H1 (cell line): ENCODE results near the gene SAE1. TPM values are rescaled to one million over a fixed set of nuclear protein-coding genes. Genes with fewer than 3 reads are reported as not detected.
A peak's percentile ranks its signal among the peaks of the same experiment; 100 is the strongest.

ENCODE experiments used
- CTCF ChIA-PET: fragments of 300-600 bp; sonication (Branson Sonifier 250); formaldehyde crosslinking; loops from one replicate; lab custom pipeline; 2021; ENCODE audit not compliant: partially characterized antibody; lab: Charles Lee
- POLR2A ChIA-PET: fragments of 300-600 bp; sonication (Branson Sonifier 250); formaldehyde crosslinking; loops from one replicate; lab custom pipeline; 2021; ENCODE audit warnings: inconsistent platforms; ENCODE audit not compliant: partially characterized antibody; lab: Charles Lee
- DNase-seq, 2 experiments: peaks; one replicate each; pipeline versions ENCODE4 v3.0.0 to v3.0.0-alpha.2; 2010 to 2022; ENCODE audit warnings: low spot score in 2 of 2, low read depth in 1 of 2, mixed read lengths in 1 of 2
- FAIRE-seq: peaks from 2 replicates; lab custom pipeline; 2011; peaks lifted over from hg19 to GRCh38; lab: Jason Lieb, UNC
- H2AFZ ChIP-seq: 2 replicates; pipeline ENCODE4 v1.8.1; 2012; ENCODE audit warnings: low read length, inconsistent platforms
- H2AK5ac ChIP-seq: 2 replicates; pipeline ENCODE4 v1.6.1; 2013; ENCODE audit warnings: low read depth, low read length
- H2BK120ac ChIP-seq: replicated peaks from 2 replicates; pipeline ENCODE3; 2013; ENCODE audit warnings: low read depth, low read length, inconsistent platforms
- H2BK12ac ChIP-seq: 2 replicates; pipeline ENCODE4 v1.6.1; 2013; ENCODE audit warnings: low read depth, low read length
- H2BK15ac ChIP-seq: 2 replicates; pipeline ENCODE4 v1.6.1; 2013; ENCODE audit warnings: low read length
- H2BK20ac ChIP-seq: 2 replicates; pipeline ENCODE4 v1.6.1; 2013; ENCODE audit warnings: low read length
- H2BK5ac ChIP-seq: 2 replicates; pipeline ENCODE4 v1.6.1; 2013; ENCODE audit warnings: low read depth, low read length
- H3K14ac ChIP-seq: 2 replicates; pipeline ENCODE4 v1.6.1; 2013; ENCODE audit warnings: inconsistent platforms; ENCODE audit not compliant: insufficient read length
- H3K18ac ChIP-seq: 2 replicates; pipeline ENCODE4 v1.6.1; 2013; ENCODE audit warnings: low read length; ENCODE audit errors: extremely low read depth
- H3K23ac ChIP-seq: 2 replicates; pipeline ENCODE4 v1.6.1; 2013; ENCODE audit warnings: inconsistent platforms; ENCODE audit not compliant: insufficient read length
- H3K23me2 ChIP-seq: 2 replicates; pipeline ENCODE4 v1.6.1; 2013; ENCODE audit warnings: low read depth, low read length
- H3K27ac ChIP-seq: 2 replicates; pipeline ENCODE4 v1.6.1; 2011; ENCODE audit warnings: low read depth, low read length, inconsistent platforms
- H3K27me3 ChIP-seq, 4 experiments: replicated peaks in 1 of 4; 1 replicate in 1 of 4; 2 replicates in 3 of 4; pipeline versions ENCODE4 v1.6.1 to v1.8.1; 2011 to 2013; ENCODE audit warnings: low read length in 3 of 4, mild to moderate bottlenecking in 3 of 4, inconsistent platforms in 2 of 4, mixed read lengths in 2 of 4, moderate library complexity in 1 of 4; ENCODE audit not compliant: control insufficient read depth in 3 of 4, insufficient read depth in 3 of 4; ENCODE audit errors: extremely low read depth in 1 of 4
- H3K36me3 ChIP-seq, 4 experiments: 2 replicates each; pipeline versions ENCODE4 v1.6.1 to v1.8.1; 2011 to 2013; ENCODE audit warnings: mild to moderate bottlenecking in 4 of 4, low read length in 3 of 4, moderate library complexity in 2 of 4, control low read depth in 1 of 4, inconsistent platforms in 1 of 4; ENCODE audit not compliant: insufficient read depth in 4 of 4, control insufficient read depth in 2 of 4
- H3K4ac ChIP-seq: replicated peaks from 2 replicates; pipeline ENCODE3; 2013; ENCODE audit warnings: low read length, low read depth, mixed read lengths, inconsistent platforms; ENCODE audit not compliant: insufficient read length
- H3K4me1 ChIP-seq, 4 experiments: replicated peaks in 1 of 4; 1 replicate in 1 of 4; 2 replicates in 3 of 4; pipeline versions ENCODE4 v1.6.1 to v1.8.1; 2011 to 2013; ENCODE audit warnings: low read length in 3 of 4, inconsistent platforms in 2 of 4, mixed read lengths in 1 of 4; ENCODE audit not compliant: insufficient read depth in 4 of 4, control insufficient read depth in 3 of 4
- H3K4me2 ChIP-seq, 2 experiments: 2 replicates each; pipeline versions ENCODE4 v1.6.1 to v1.8.1; 2011 to 2013; ENCODE audit warnings: low read depth in 2 of 2, low read length in 2 of 2, control low read depth in 1 of 2, inconsistent platforms in 1 of 2, mild to moderate bottlenecking in 1 of 2; ENCODE audit not compliant: insufficient read depth in 1 of 2
- H3K4me3 ChIP-seq, 4 experiments: fragments of 200-600, 300-600 bp in 1 of 4; sonication (generic), shearing (Covaris generic), sonication (Bioruptor Twin) in 1 of 4; 2 replicates each; pipeline versions ENCODE4 v1.5.1 to v1.8.1; 2011 to 2016; ENCODE audit warnings: low read length in 4 of 4, low read depth in 3 of 4, control low read depth in 2 of 4, inconsistent platforms in 2 of 4, mild to moderate bottlenecking in 2 of 4, mixed read lengths in 1 of 4, moderate library complexity in 1 of 4; ENCODE audit not compliant: insufficient read depth in 2 of 4; ENCODE audit errors: extremely low read depth in 1 of 4
- H3K56ac ChIP-seq: replicated peaks from 2 replicates; pipeline ENCODE3; 2013; ENCODE audit warnings: low read depth, mild to moderate bottlenecking, mixed read lengths, low read length, inconsistent platforms; ENCODE audit not compliant: insufficient read length
- H3K79me1 ChIP-seq: 2 replicates; pipeline ENCODE4 v1.6.1; 2013; ENCODE audit warnings: low read depth, low read length, control low read depth
- H3K79me2 ChIP-seq, 2 experiments: 2 replicates each; pipeline versions ENCODE4 v1.6.1 to v1.8.1; 2012 to 2013; ENCODE audit warnings: low read length in 2 of 2, mild to moderate bottlenecking in 2 of 2, inconsistent platforms in 1 of 2; ENCODE audit not compliant: insufficient read depth in 2 of 2, control insufficient read depth in 1 of 2
- H3K9ac ChIP-seq, 4 experiments: replicated peaks in 1 of 4; 1 replicate in 1 of 4; 2 replicates in 3 of 4; pipeline versions ENCODE4 v1.6.1 to v1.8.1; 2011 to 2013; ENCODE audit warnings: low read depth in 3 of 4, low read length in 3 of 4, control low read depth in 2 of 4, mild to moderate bottlenecking in 2 of 4, moderate library complexity in 2 of 4, inconsistent platforms in 1 of 4; ENCODE audit errors: extremely low read depth in 1 of 4
- H3K9me3 ChIP-seq, 2 experiments: 2 replicates each; pipeline versions ENCODE4 v1.6.1 to v1.8.1; 2012 to 2013; ENCODE audit warnings: mild to moderate bottlenecking in 2 of 2, moderate library complexity in 2 of 2, control low read depth in 1 of 2, inconsistent platforms in 1 of 2, low read depth in 1 of 2, low read length in 1 of 2, mixed read lengths in 1 of 2; ENCODE audit not compliant: insufficient read depth in 2 of 2
- H4K20me1 ChIP-seq, 2 experiments: replicated peaks in 1 of 2; 2 replicates each; pipeline versions ENCODE3 to v1.8.1; 2011 to 2013; ENCODE audit warnings: inconsistent platforms in 2 of 2, low read length in 2 of 2, mild to moderate bottlenecking in 1 of 2; ENCODE audit not compliant: insufficient read depth in 2 of 2, control insufficient read depth in 1 of 2
- H4K5ac ChIP-seq: 2 replicates; pipeline ENCODE4 v1.6.1; 2013; ENCODE audit warnings: low read length, low read depth, mixed read lengths, inconsistent platforms; ENCODE audit not compliant: insufficient read length
- H4K8ac ChIP-seq: 2 replicates; pipeline ENCODE4 v1.8.0; 2013; ENCODE audit warnings: mild to moderate bottlenecking, moderate library complexity, low read length, inconsistent platforms; ENCODE audit not compliant: insufficient read depth; ENCODE audit errors: extremely low read depth
- H4K91ac ChIP-seq: replicated peaks from 2 replicates; pipeline ENCODE3; 2013; ENCODE audit warnings: low read length, mixed read lengths, inconsistent platforms; ENCODE audit not compliant: insufficient read length
- BCL11A ChIP-seq, 2 experiments: IDR thresholded peaks; one replicate each; pipeline ENCODE4 v1.6.1; 2011; ENCODE audit warnings: low read depth in 2 of 2, low read length in 2 of 2, mild to moderate bottlenecking in 2 of 2
- CEBPB ChIP-seq: IDR thresholded peaks from 2 replicates; pipeline ENCODE4 v1.6.1; 2012; ENCODE audit warnings: low read depth, low read length
- CHD1 ChIP-seq: IDR thresholded peaks from 2 replicates; pipeline ENCODE4 v1.6.1; 2012; ENCODE audit warnings: low read depth, low read length, improper control_type of control experiment
- EGR1 ChIP-seq: IDR thresholded peaks from 2 replicates; pipeline ENCODE4 v1.6.1; 2011; ENCODE audit warnings: low read depth, low read length, borderline replicate concordance
- JUND ChIP-seq: IDR thresholded peaks from 2 replicates; pipeline ENCODE4 v1.6.1; 2011; ENCODE audit warnings: mild to moderate bottlenecking, improper control_type of control experiment, low read length
- RFX5 ChIP-seq: IDR thresholded peaks from 2 replicates; pipeline ENCODE4 v1.6.1; 2011; ENCODE audit warnings: low read depth, low read length, improper control_type of control experiment, borderline replicate concordance
- SRF ChIP-seq: IDR thresholded peaks from 2 replicates; pipeline ENCODE4 v1.6.1; 2011; ENCODE audit warnings: mild to moderate bottlenecking, low read depth, low read length, moderate library complexity
- YY1 ChIP-seq: IDR thresholded peaks from 2 replicates; pipeline ENCODE4 v1.6.1; 2011; ENCODE audit warnings: low read depth, mild to moderate bottlenecking, low read length
- WGBS, 2 experiments: shearing (Covaris generic) in 1 of 2; methylation state at CpG; one replicate each; pipeline versions ENCODE4 v1.1.6 to v1.1.7; 2013 to 2015; ENCODE audit warnings: low lambda C conversion rate in 2 of 2, mixed read lengths in 2 of 2, inconsistent platforms in 1 of 2, low coverage in 1 of 2, missing lambda C conversion rate in 1 of 2; ENCODE audit not compliant: insufficient replicate concordance in 2 of 2, insufficient coverage in 1 of 2, insufficient read length in 1 of 2; ENCODE audit errors: extremely low coverage in 1 of 2, missing lambda C conversion rate in 1 of 2; 5-methylcytosine and 5-hydroxymethylcytosine counted together
- polyA plus RNA-seq, 7 experiments: library from polyadenylated mRNA; depleted of rRNA in 3 of 7; stranded (reverse) in 5 of 7; unstranded in 2 of 7; fragments of >200 nt in 5 of 7; fragments of 200-250 nt in 2 of 7; gene quantifications; 1 replicate in 5 of 7; 2 replicates in 1 of 7; 4 replicates in 1 of 7; pipeline versions ENCODE4 v1.2.1 to v1.2.3, GENCODE V29; 2011 to 2013; ENCODE audit warnings: missing spikeins in 2 of 7, mixed read lengths in 2 of 7
- total RNA-seq: library from RNA; stranded (reverse); fragmentation: NEBNext Ultra II Directional; extraction: Animal tissue kit (Norgen Biotek cat#: 25700); gene quantifications from 2 replicates; pipeline ENCODE4 v1.2.1, GENCODE V29; 2021
- TF ChIP-seq, protein P1 (sequence below), 3 experiments: IDR thresholded peaks; 1 replicate in 2 of 3; 2 replicates in 1 of 3; pipeline versions ENCODE4 v1.5.1 to v1.6.1; 2011; ENCODE audit warnings: low read length in 3 of 3, mild to moderate bottlenecking in 3 of 3, inconsistent platforms in 2 of 3, low read depth in 1 of 3, moderate library complexity in 1 of 3; ENCODE audit not compliant: insufficient read depth in 1 of 3; ENCODE audit errors: control extremely low read depth in 1 of 3
- TF ChIP-seq, protein P2 (sequence below): IDR thresholded peaks from 2 replicates; pipeline ENCODE4 v1.6.1; 2012; ENCODE audit warnings: inconsistent platforms
- TF ChIP-seq, protein P3 (sequence below): IDR thresholded peaks from 2 replicates; pipeline ENCODE4 v1.6.1; 2011; ENCODE audit warnings: low read depth, mild to moderate bottlenecking, low read length; ENCODE audit not compliant: insufficient read depth

The SAE1 gene
- total and polyA plus RNA-seq, 2 of the 8 experiments (the other 6 are each of a cell fraction or from before 2014, with no cell fraction given): 213 to 268 TPM

DNA sequence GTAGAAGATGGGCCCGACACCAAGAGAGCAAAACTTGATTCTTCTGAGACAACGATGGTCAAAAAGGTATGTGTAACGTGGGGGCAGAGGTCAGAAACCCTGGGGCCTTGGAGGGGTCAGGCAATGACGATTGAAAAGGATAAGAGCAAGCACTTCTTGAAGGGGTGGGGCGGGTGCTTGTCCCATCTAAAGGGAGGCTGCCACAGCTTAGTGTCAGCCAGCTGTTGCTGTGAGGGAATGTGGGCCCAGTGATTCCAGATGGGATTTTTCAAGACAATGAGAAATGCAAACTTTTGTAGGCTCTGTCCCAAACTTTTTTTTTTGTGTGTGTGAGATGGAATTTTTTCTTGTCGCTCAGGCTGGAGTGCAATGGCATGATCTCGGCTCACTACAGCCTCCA lies 24.5 kb downstream of the SAE1 start:
- Histone ChIP-seq H4K8ac (no peak overlapping the region), H4K91ac (no peak overlapping the region), H3K4me1 (peaks cover 13 to 22% (median 21%) of the 10 kb centered on the region in 4 experiments), H2AK5ac (no peak overlapping the region), H3K4me3 (no peak overlapping the region), H3K79me2 (peaks cover 6 to 47% of the 10 kb centered on the region in 2 experiments; a peak in 3 of 4 replicates), H2BK120ac (no peak overlapping the region), H4K20me1 (peaks cover 4 to 5% of the 10 kb centered on the region in 2 experiments), H3K9me3 (no peaks in the 10 kb centered on the region), H2BK20ac (no peak overlapping the region), H3K23ac (no peak overlapping the region), H3K79me1 (no peaks in the 10 kb centered on the region; the same call in none of the 2 replicates), H4K5ac (no peak overlapping the region), H3K27ac (no peak overlapping the region), H3K27me3 (no peaks in the 10 kb centered on the region), H3K23me2 (no peaks in the 10 kb centered on the region; the same call in 1 of the 2 replicates), H3K4ac (no peak overlapping the region), H3K36me3 (peaks cover 26 to 89% (median 60%) of the 10 kb centered on the region in 4 experiments), H2BK5ac (0 out of 2 replicates have a peak overlapping the region, but pooled peaks have one; percentile 46), H2BK15ac (no peak overlapping the region), H3K14ac (no peak overlapping the region), H2AFZ (no peak overlapping the region), H3K56ac (no peak overlapping the region), H3K4me2 (no peak overlapping the region), H2BK12ac (no peak overlapping the region), H3K9ac (no peak overlapping the region), H3K18ac (no peak overlapping the region)
- FAIRE-seq (no peak), DNase-seq (no peak)
- ChIA-PET CTCF (interaction anchor here (0.6 to 2.1 kb wide), 6 partner anchors 27 to 154 kb away, joined by 3 to 9 read pairs (median 4); no protein-coding TSS in a partner anchor), POLR2A (interaction anchor here (0.6 to 4.5 kb wide), 5 partner anchors 9 to 23 kb away, joined by 3 to 38 read pairs (median 4); no protein-coding TSS in a partner anchor)
- WGBS, 2 experiments: 90% methylated on average over 7 of the region's 7 CpGs; no CpG with 5 or more reads in 1 of the 2 experiments
- TF ChIP-seq RFX5 (no peak), BCL11A (IDR thresholded peaks at IDR 0.05; ENCODE audit: low read depth in 2 of 2, low read length in 2 of 2) (no peak), YY1 (no peak), CEBPB (no peak), CHD1 (no peak), EGR1 (no peak), JUND (no peak), SRF (no peak)
- TF ChIP-seq, protein P1, sequence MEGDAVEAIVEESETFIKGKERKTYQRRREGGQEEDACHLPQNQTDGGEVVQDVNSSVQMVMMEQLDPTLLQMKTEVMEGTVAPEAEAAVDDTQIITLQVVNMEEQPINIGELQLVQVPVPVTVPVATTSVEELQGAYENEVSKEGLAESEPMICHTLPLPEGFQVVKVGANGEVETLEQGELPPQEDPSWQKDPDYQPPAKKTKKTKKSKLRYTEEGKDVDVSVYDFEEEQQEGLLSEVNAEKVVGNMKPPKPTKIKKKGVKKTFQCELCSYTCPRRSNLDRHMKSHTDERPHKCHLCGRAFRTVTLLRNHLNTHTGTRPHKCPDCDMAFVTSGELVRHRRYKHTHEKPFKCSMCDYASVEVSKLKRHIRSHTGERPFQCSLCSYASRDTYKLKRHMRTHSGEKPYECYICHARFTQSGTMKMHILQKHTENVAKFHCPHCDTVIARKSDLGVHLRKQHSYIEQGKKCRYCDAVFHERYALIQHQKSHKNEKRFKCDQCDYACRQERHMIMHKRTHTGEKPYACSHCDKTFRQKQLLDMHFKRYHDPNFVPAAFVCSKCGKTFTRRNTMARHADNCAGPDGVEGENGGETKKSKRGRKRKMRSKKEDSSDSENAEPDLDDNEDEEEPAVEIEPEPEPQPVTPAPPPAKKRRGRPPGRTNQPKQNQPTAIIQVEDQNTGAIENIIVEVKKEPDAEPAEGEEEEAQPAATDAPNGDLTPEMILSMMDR (IDR thresholded peaks at IDR 0.05; ENCODE audit: control extremely low read depth in 1 of 3, insufficient read depth in 1 of 3, low read depth in 1 of 3, low read length in 3 of 3): no peak
- TF ChIP-seq, protein P2, sequence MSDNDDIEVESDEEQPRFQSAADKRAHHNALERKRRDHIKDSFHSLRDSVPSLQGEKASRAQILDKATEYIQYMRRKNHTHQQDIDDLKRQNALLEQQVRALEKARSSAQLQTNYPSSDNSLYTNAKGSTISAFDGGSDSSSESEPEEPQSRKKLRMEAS: no peak
- TF ChIP-seq, protein P3, sequence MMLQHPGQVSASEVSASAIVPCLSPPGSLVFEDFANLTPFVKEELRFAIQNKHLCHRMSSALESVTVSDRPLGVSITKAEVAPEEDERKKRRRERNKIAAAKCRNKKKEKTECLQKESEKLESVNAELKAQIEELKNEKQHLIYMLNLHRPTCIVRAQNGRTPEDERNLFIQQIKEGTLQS: no peak
